Stimulated activated effector memory CD8-positive, alpha-beta T cell treated with anti-CD3 and anti-CD28 coated beads, Interleukin-12 subunit alpha, Interleukin-12 subunit beta, amount 100 ng/mL, for 72 hours (primary cell): ENCODE results near the gene SYNE2.
"Not testable (repeated sequence)": the region's sequence is repeated elsewhere in the genome, so short reads cannot be mapped to it uniquely, and the experiment has no call there.

Experiments
- ATAC-seq: fragments of 150-1000 bp; cut with Tn5 transposase; 2 replicates; pipeline ENCODE4 v1.10.0; 2021
- DNase-seq, 2 donors: peaks; one replicate each; pipeline ENCODE4 v3.0.0; 2021 to 2022; ENCODE audit warnings: low spot score in 2 of 2
- H3K27ac Mint-ChIP-seq: one replicate; pipeline ENCODE4 v1.8.0; 2022; ENCODE audit warnings: mild to moderate bottlenecking, mixed read lengths
- H3K36me3 Mint-ChIP-seq: one replicate; pipeline ENCODE4 v1.8.0; 2022; ENCODE audit warnings: mild to moderate bottlenecking, mixed read lengths
- H3K4me1 Mint-ChIP-seq: one replicate; pipeline ENCODE4 v1.8.0; 2022; ENCODE audit warnings: mixed read lengths
- H3K4me3 Mint-ChIP-seq: one replicate; pipeline ENCODE4 v1.8.0; 2022; ENCODE audit warnings: mild to moderate bottlenecking, mixed read lengths
- H3K9me3 Mint-ChIP-seq: one replicate; pipeline ENCODE4 v1.8.0; 2022; ENCODE audit warnings: mixed read lengths

SYNE2 gene

GRCh38 chr14:64038841-64039542, 186.2 kb downstream of the SYNE2 start:
- Mint-ChIP-seq H3K27ac (peak overlapping the region; percentile 77), H3K4me3 (no peak overlapping the region), H3K4me1 (peaks cover 9% of the 10 kb centered on the region), H3K9me3 (peaks cover 5% of the 10 kb centered on the region), H3K36me3 (peaks cover 37% of the 10 kb centered on the region)
- ATAC-seq = peak; percentile 54
- DNase-seq = no peak

GRCh38 chr14:64040044-64040443, 187.2 kb downstream of the SYNE2 start:
- DNase-seq (no peak), ATAC-seq (no peak)
- Mint-ChIP-seq H3K4me1 (peaks cover 9% of the 10 kb centered on the region), H3K36me3 (peaks cover 29% of the 10 kb centered on the region), H3K9me3 (peaks cover 5% of the 10 kb centered on the region), H3K27ac (peak overlapping the region; percentile 67), H3K4me3 (no peak overlapping the region)

- not testable (repeated sequence) for H3K9me3 Mint-ChIP-seq, H3K4me3 Mint-ChIP-seq, ATAC-seq, H3K4me1 Mint-ChIP-seq, DNase-seq
- H3K36me3 Mint-ChIP-seq = peaks cover 13% of the 10 kb centered on the region
- H3K27ac Mint-ChIP-seq = peak overlapping the region; percentile 10
These were observed 190.5 kb downstream of the SYNE2 start for GRCh38 chr14:64043296-64043695.

- peak overlapping the region; percentile 17 for H3K27ac Mint-ChIP-seq
- peaks cover 5% of the 10 kb centered on the region for H3K9me3 Mint-ChIP-seq
- H3K4me1 Mint-ChIP-seq = no peaks in the 10 kb centered on the region
- H3K4me3 Mint-ChIP-seq = no peak overlapping the region
- peaks cover 24% of the 10 kb centered on the region for H3K36me3 Mint-ChIP-seq
- DNase-seq = no peak
- no peak for ATAC-seq
These were observed 192.3 kb downstream of the SYNE2 start for GRCh38 chr14:64045091-64045490.

- no peak overlapping the region for H3K27ac Mint-ChIP-seq
These were observed 197.0 kb downstream of the SYNE2 start for GRCh38 chr14:64049616-64050381.

GRCh38 chr14:64053694-64054669, 201.2 kb downstream of the SYNE2 start:
- Mint-ChIP-seq H3K36me3 (peaks cover 92% of the 10 kb centered on the region), H3K9me3 (no peaks in the 10 kb centered on the region), H3K27ac (peak overlapping the region; percentile 29), H3K4me1 (no peaks in the 10 kb centered on the region), H3K4me3 (no peak overlapping the region)
- ATAC-seq = peak; percentile 62
- DNase-seq = no peak

More at GRCh38 chr14:64049616-64050381, 197.0 kb downstream of the SYNE2 start:
- Mint-ChIP-seq H3K9me3 (no peaks in the 10 kb centered on the region), H3K4me3 (no peak overlapping the region), H3K36me3 (peaks cover 71% of the 10 kb centered on the region), H3K4me1 (no peaks in the 10 kb centered on the region)
- ATAC-seq (no peak), DNase-seq (no peak)

GRCh38 chr14:64059454-64060198, 206.8 kb downstream of the SYNE2 start:
- H3K36me3 Mint-ChIP-seq = peaks cover 62% of the 10 kb centered on the region
- DNase-seq (no peak), ATAC-seq (peak; percentile 31)
- H3K4me1 Mint-ChIP-seq = peaks cover 24% of the 10 kb centered on the region
- no peak overlapping the region for H3K4me3 Mint-ChIP-seq
- H3K9me3 Mint-ChIP-seq = no peaks in the 10 kb centered on the region
- peak overlapping the region; percentile 88 for H3K27ac Mint-ChIP-seq

- DNase-seq = no peak
- H3K9me3 Mint-ChIP-seq = no peaks in the 10 kb centered on the region
These were observed 207.4 kb downstream of the SYNE2 start for GRCh38 chr14:64060199-64060545.

GRCh38 chr14:64060648-64061096, 207.9 kb downstream of the SYNE2 start:
- H3K4me1 Mint-ChIP-seq = peaks cover 24% of the 10 kb centered on the region
- no peaks in the 10 kb centered on the region for H3K9me3 Mint-ChIP-seq
- ATAC-seq = peak; percentile 61
- no peak overlapping the region for H3K4me3 Mint-ChIP-seq
- peak overlapping the region; percentile 88 for H3K27ac Mint-ChIP-seq
- peaks cover 61% of the 10 kb centered on the region for H3K36me3 Mint-ChIP-seq
- no peak for DNase-seq

More at GRCh38 chr14:64060199-64060545, 207.4 kb downstream of the SYNE2 start:
- peak; percentile 8 for ATAC-seq
- peak overlapping the region; percentile 88 for H3K27ac Mint-ChIP-seq
- peaks cover 61% of the 10 kb centered on the region for H3K36me3 Mint-ChIP-seq
- no peak overlapping the region for H3K4me3 Mint-ChIP-seq
- H3K4me1 Mint-ChIP-seq = peaks cover 24% of the 10 kb centered on the region

- Mint-ChIP-seq H3K4me3 (no peak overlapping the region), H3K36me3 (peaks cover 58% of the 10 kb centered on the region), H3K27ac (peak overlapping the region; percentile 88), H3K4me1 (peaks cover 24% of the 10 kb centered on the region), H3K9me3 (no peaks in the 10 kb centered on the region)
- ATAC-seq (no peak), DNase-seq (no peak)
These were observed 208.3 kb downstream of the SYNE2 start for GRCh38 chr14:64061115-64061514.

- Mint-ChIP-seq H3K4me1 (peaks cover 24% of the 10 kb centered on the region), H3K36me3 (peaks cover 58% of the 10 kb centered on the region), H3K27ac (peak overlapping the region; percentile 88), H3K9me3 (no peaks in the 10 kb centered on the region), H3K4me3 (no peak overlapping the region)
- ATAC-seq = no peak
- no peak for DNase-seq
These were observed 208.9 kb downstream of the SYNE2 start for GRCh38 chr14:64061706-64062105.

GRCh38 chr14:64062381-64063115, 209.7 kb downstream of the SYNE2 start:
- Mint-ChIP-seq H3K9me3 (no peaks in the 10 kb centered on the region), H3K4me3 (no peak overlapping the region), H3K27ac (no peak overlapping the region), H3K36me3 (peaks cover 58% of the 10 kb centered on the region), H3K4me1 (peaks cover 24% of the 10 kb centered on the region)
- DNase-seq (no peak), ATAC-seq (no peak)

- Mint-ChIP-seq H3K36me3 (peaks cover 51% of the 10 kb centered on the region), H3K4me1 (peaks cover 21% of the 10 kb centered on the region), H3K9me3 (no peaks in the 10 kb centered on the region), H3K27ac (no peak overlapping the region), H3K4me3 (no peak overlapping the region)
- no peak for ATAC-seq
- DNase-seq = no peak
These were observed 211.6 kb downstream of the SYNE2 start for GRCh38 chr14:64064447-64064846.
